Measurements from ENCODE around the gene NRCAM. TPM values are rescaled to one million over a fixed set of nuclear protein-coding genes. Genes with fewer than 3 reads are reported as not detected.

NRCAM gene
- total and polyA plus RNA-seq, 8 donors, result 10.6 to 36.7 (median 16.2) TPM

DNA sequence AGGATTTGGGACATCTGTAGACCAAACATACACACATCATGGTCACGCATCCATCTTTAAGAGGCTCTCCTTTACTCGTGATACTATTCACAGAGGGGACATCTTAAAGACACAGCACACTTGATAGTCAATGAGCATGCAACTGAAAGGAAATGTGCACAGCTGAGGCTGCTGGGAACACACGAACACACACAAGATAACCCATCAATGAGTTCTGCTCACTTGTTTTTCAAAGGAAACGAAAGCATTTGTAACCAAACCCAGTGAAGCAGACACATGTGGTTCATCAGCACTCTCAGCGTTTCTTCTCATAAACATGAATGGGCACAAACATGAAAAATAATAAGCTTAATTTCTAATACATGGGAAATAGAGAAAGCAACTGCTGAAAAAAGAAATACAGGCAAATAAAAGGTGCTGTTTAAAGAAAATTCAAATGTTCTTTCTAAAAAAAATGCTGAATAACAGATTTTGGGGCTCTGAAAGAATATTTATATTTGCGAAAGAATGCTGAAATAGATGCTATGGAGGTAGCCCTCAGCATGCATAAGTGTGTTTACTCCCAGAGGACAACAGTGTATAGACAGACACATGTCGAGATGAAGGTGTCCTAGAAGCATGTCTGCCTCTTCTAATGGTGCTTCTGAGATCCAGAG lies 266.4 kb downstream of the NRCAM start:
- Histone ChIP-seq H3K27me3 (no peaks in the 10 kb centered on the region), H3K4me3 (no peak overlapping the region), H3K27ac (no peak overlapping the region), H3K9me3 (no peaks in the 10 kb centered on the region), H3K4me1 (no peaks in the 10 kb centered on the region), H3K36me3 (no peaks in the 10 kb centered on the region)
- TF ChIP-seq, protein P1, sequence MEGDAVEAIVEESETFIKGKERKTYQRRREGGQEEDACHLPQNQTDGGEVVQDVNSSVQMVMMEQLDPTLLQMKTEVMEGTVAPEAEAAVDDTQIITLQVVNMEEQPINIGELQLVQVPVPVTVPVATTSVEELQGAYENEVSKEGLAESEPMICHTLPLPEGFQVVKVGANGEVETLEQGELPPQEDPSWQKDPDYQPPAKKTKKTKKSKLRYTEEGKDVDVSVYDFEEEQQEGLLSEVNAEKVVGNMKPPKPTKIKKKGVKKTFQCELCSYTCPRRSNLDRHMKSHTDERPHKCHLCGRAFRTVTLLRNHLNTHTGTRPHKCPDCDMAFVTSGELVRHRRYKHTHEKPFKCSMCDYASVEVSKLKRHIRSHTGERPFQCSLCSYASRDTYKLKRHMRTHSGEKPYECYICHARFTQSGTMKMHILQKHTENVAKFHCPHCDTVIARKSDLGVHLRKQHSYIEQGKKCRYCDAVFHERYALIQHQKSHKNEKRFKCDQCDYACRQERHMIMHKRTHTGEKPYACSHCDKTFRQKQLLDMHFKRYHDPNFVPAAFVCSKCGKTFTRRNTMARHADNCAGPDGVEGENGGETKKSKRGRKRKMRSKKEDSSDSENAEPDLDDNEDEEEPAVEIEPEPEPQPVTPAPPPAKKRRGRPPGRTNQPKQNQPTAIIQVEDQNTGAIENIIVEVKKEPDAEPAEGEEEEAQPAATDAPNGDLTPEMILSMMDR (IDR thresholded peaks at IDR 0.05), result no peak
- DNase-seq, result no peak
- no peak for ATAC-seq
- intact Hi-C loops (cut with DNase I), result loop anchor here in 1 of 2 donors (10.0 kb wide), 2 partner anchors 275 to 305 kb away; no protein-coding TSS in a partner anchor

DNA sequence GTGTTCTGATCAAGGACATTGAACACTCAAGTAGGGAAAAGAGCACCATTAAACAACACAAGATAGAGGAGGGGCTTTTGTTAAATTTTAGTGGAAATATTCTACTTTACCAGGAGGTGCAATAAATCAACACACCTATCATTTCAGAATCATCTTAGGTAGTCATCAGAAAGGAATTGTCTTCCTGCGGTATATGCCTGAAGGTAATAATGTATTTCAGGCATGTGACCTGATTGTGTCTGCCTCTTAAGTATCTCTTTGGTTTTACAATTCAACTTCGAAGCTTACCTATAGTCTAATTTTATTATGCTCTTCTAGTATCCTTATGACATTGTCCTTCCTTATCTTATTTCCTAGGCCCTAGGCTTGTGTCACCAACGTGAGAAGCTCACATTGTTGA lies 267.5 kb downstream of the NRCAM start:
- H3K4me1 ChIP-seq, result no peaks in the 10 kb centered on the region
- intact Hi-C loops (cut with DNase I), result loop anchor here in 1 of 2 donors (10.0 kb wide), 2 partner anchors 276 to 306 kb away; no protein-coding TSS in a partner anchor
- ATAC-seq, result no peak
- H3K36me3 ChIP-seq, result no peaks in the 10 kb centered on the region
- no peaks in the 10 kb centered on the region for H3K9me3 ChIP-seq
- no peaks in the 10 kb centered on the region for H3K27me3 ChIP-seq
- no peak overlapping the region for H3K4me3 ChIP-seq
- no peak overlapping the region for H3K27ac ChIP-seq
- no peak for DNase-seq
- TF ChIP-seq, protein P1 (IDR thresholded peaks at IDR 0.05), result no peak

DNA sequence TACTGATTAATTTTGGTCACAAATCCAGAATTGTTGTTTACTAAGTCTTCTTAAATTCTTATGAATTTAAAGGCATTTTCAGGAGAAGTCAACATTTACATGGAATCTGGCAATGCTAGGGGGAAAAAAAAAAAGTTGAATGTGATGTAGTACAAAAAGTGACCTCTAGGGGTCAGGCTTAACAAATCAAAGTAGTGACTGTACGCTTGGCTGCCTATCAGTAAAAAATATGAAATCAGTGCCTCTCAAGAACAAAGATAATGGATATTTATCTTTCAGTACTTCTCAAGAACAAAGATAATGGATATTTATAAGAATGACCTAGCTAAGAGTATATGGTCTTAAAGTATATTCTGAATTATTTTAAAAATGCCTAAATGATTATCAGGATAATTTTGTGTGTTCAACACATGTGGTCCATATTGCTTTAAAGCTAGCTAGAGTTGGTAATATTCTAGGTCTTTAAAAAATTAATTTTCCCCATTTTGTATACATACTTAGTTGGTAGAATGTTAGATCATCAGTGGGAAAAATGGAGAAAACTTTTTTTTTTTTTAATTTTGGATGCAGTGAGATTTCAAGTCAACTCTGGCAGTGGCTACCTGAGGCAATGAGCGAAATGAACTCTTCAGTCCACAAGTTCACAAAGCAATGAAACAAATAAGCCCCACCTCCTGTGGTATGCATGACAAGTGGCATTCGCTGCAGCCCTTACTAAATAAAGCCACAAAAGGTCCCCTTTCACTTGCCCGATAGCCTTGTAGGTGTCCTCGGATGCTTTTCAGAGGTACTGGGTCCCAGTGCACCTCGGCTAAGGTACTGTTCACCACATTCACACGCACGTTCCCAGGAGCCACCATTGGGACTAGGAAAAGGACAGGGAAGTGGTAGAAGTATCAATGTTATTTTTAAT lies 274.9 kb downstream of the NRCAM start:
- peak; percentile 83 for ATAC-seq
- intact Hi-C loops (cut with DNase I), result loop anchor here in 1 of 2 donors (10.0 kb wide), 2 partner anchors 283 to 313 kb away; no protein-coding TSS in a partner anchor

DNA sequence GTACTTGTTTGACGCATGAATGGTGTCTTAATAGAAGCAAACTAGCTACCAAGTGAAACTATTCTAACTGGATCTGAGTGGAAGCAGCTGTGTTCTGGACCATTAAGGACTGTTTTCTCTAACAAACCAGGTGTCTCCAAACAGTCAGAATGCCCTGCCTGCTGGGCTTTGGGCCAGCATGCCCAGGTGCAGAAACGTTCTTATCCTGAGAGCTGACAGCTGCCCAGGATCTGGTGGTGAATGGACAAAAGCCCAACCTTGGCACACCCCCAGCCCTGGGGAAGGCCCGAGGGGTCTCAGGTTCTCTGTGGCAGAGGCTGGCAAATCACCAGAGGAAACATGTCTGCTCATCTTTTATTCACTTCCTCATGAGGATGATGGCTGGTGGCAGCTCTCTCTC lies 277.8 kb downstream of the NRCAM start:
- no peak for DNase-seq
- H3K4me1 ChIP-seq, result no peaks in the 10 kb centered on the region
- ATAC-seq, result no peak

More for the DNA sequence above, 274.9 kb downstream of the NRCAM start:
- Histone ChIP-seq H3K4me3 (no peak overlapping the region), H3K27ac (no peak overlapping the region), H3K4me1 (no peaks in the 10 kb centered on the region), H3K9me3 (no peaks in the 10 kb centered on the region), H3K27me3 (no peaks in the 10 kb centered on the region), H3K36me3 (no peaks in the 10 kb centered on the region)
- TF ChIP-seq, protein P1 (IDR thresholded peaks at IDR 0.05), result peak; percentile 66 to 68
- peak in 2 of 4 donors; percentile 69 to 73 for DNase-seq

More for the DNA sequence above, 277.8 kb downstream of the NRCAM start:
- Histone ChIP-seq H3K4me3 (no peak overlapping the region), H3K36me3 (no peaks in the 10 kb centered on the region), H3K27me3 (no peaks in the 10 kb centered on the region), H3K27ac (no peak overlapping the region), H3K9me3 (no peaks in the 10 kb centered on the region)
- intact Hi-C loops (cut with DNase I), result no loop called here
- TF ChIP-seq, protein P1 (IDR thresholded peaks at IDR 0.05), result no peak
